SK-N-SH treated with all-trans-retinoic acid at 6 μM for 48 hours (cell line): ENCODE data around the gene UNC13C.
A peak's percentile ranks its signal among the peaks of the same experiment; 100 is the strongest.

Experiments
- ATAC-seq: fragments of 200-7000 bp; cut with Tn5 transposase; 3 replicates; pipeline ENCODE4 v1.9.1; 2020; ENCODE audit warnings: mild to moderate bottlenecking, moderate library complexity
- BACH2 ChIP-seq: fragments of 250-450 bp; sonication (Bioruptor Pico); IDR thresholded peaks from 2 replicates; pipeline ENCODE4 v1.9.0; 2021; ENCODE audit warnings: mild to moderate bottlenecking, borderline replicate concordance
- CSDC2 ChIP-seq: fragments of 250-450 bp; sonication (Bioruptor Pico); IDR thresholded peaks from 2 replicates; pipeline ENCODE4 v1.5.0; 2020; ENCODE audit warnings: mild to moderate bottlenecking, moderate library complexity
- ESRRG ChIP-seq: fragments of 250-450 bp; sonication (Bioruptor Pico); IDR thresholded peaks from 2 replicates; pipeline ENCODE4 v1.6.1; 2021; ENCODE audit warnings: mild to moderate bottlenecking
- GLIS3 ChIP-seq: fragments of 250-450 bp; sonication (Bioruptor Pico); IDR thresholded peaks from 2 replicates; pipeline ENCODE4 v1.5.0; 2020; ENCODE audit warnings: mild to moderate bottlenecking, moderate library complexity
- ISL1 ChIP-seq: fragments of 250-450 bp; sonication (Bioruptor Pico); IDR thresholded peaks from 2 replicates; pipeline ENCODE4 v2.1.2; 2022; ENCODE audit warnings: mild to moderate bottlenecking, moderate library complexity
- OSR1 ChIP-seq: fragments of 250-450 bp; sonication (Bioruptor Pico); IDR thresholded peaks from 2 replicates; pipeline ENCODE4 v1.8.0; 2022; ENCODE audit warnings: moderate library complexity, mild to moderate bottlenecking, inconsistent platforms
- RARB ChIP-seq: fragments of 250-450 bp; sonication (Bioruptor Pico); IDR thresholded peaks from 2 replicates; pipeline ENCODE4 v1.8.0; 2021; ENCODE audit warnings: mild to moderate bottlenecking, moderate library complexity
- SNAI2 ChIP-seq: fragments of 250-450 bp; sonication (Bioruptor Pico); IDR thresholded peaks from 2 replicates; pipeline ENCODE4 v1.5.0; 2020; ENCODE audit warnings: mild to moderate bottlenecking, moderate library complexity
- TCF4 ChIP-seq: fragments of 250-450 bp; sonication (Bioruptor Pico); IDR thresholded peaks from 2 replicates; pipeline ENCODE4 v1.8.0; 2021; ENCODE audit warnings: mild to moderate bottlenecking, moderate library complexity, borderline replicate concordance
- TOX ChIP-seq: fragments of 250-450 bp; sonication (Bioruptor Pico); IDR thresholded peaks from 2 replicates; pipeline ENCODE4 v1.8.0; 2021; ENCODE audit warnings: mild to moderate bottlenecking, moderate library complexity, borderline replicate concordance
- ZC3H10 ChIP-seq: fragments of 250-450 bp; sonication (Bioruptor Pico); IDR thresholded peaks from 2 replicates; pipeline ENCODE4 v1.5.1; 2021; ENCODE audit warnings: mild to moderate bottlenecking, moderate library complexity
- ZFP3 ChIP-seq: fragments of 250-450 bp; sonication (Bioruptor Pico); IDR thresholded peaks from 2 replicates; pipeline ENCODE4 v1.5.0; 2020; ENCODE audit warnings: mild to moderate bottlenecking, moderate library complexity
- ZFP30 ChIP-seq: fragments of 450-650 bp; formaldehyde crosslinking; IDR thresholded peaks from 2 replicates; pipeline ENCODE4 v1.5.0; 2022; ENCODE audit warnings: mild to moderate bottlenecking, moderate library complexity
- ZNF565 ChIP-seq: fragments of 450-650 bp; formaldehyde crosslinking; conservative IDR thresholded peaks from 2 replicates; pipeline ENCODE4 v1.5.0; 2020; ENCODE audit warnings: low read depth, mild to moderate bottlenecking, moderate library complexity
- ZNF70 ChIP-seq: fragments of 450-650 bp; formaldehyde crosslinking; IDR thresholded peaks from 2 replicates; pipeline ENCODE4 v1.5.0; 2020; ENCODE audit warnings: mild to moderate bottlenecking, moderate library complexity
- ZNF8 ChIP-seq: fragments of 450-650 bp; formaldehyde crosslinking; IDR thresholded peaks from 2 replicates; pipeline ENCODE4 v1.5.0; 2020; ENCODE audit warnings: mild to moderate bottlenecking, moderate library complexity
- TF ChIP-seq, protein P1 (sequence below): fragments of 250-450 bp; sonication (Bioruptor Pico); IDR thresholded peaks from 2 replicates; pipeline ENCODE4 v1.8.0; 2020; ENCODE audit warnings: mild to moderate bottlenecking, moderate library complexity, borderline replicate concordance
- TF ChIP-seq, protein P2 (sequence below): fragments of 250-450 bp; sonication (Bioruptor Pico); IDR thresholded peaks from 2 replicates; pipeline ENCODE4 v1.5.0; 2020; ENCODE audit warnings: mild to moderate bottlenecking, moderate library complexity
- TF ChIP-seq, protein P3 (sequence below): fragments of 250-450 bp; sonication (Bioruptor Pico); IDR thresholded peaks from 2 replicates; pipeline ENCODE4 v1.5.1; 2020; ENCODE audit warnings: low read depth, mild to moderate bottlenecking, moderate library complexity
- TF ChIP-seq, protein P4 (sequence below): fragments of 250-450 bp; sonication (Bioruptor Pico); IDR thresholded peaks from 2 replicates; pipeline ENCODE4 v1.8.0; 2021; ENCODE audit warnings: low read depth, mild to moderate bottlenecking, moderate library complexity, borderline replicate concordance

Gene UNC13C

DNA sequence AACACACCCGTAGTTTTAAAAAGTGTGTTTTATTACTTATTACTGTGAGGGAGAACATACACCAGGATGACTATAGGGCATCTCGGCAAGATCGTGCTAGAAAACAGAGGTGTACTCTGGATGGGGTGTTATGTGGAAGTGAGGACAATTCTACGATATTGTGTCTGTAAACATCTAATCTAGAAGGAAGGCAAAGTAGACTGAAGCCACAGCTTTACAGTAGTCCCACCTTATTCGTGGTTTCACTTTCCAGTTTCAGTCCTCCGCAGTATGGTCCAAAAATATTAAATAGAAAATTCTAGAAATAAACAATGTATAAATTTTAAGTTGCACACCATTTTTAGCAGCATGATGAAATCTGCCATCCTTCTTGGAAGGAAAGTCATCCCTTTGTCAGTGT, 277.9 kb downstream of the UNC13C start:
- TF ChIP-seq ZNF70 (no peak), TOX (CRISPR knock-in tag) (no peak), RARB (no peak), CSDC2 (no peak), SNAI2 (CRISPR knock-in tag) (no peak), ISL1 (no peak), ESRRG (no peak), TCF4 (CRISPR knock-in tag) (no peak), ZC3H10 (CRISPR knock-in tag) (no peak)
- TF ChIP-seq, protein P1, sequence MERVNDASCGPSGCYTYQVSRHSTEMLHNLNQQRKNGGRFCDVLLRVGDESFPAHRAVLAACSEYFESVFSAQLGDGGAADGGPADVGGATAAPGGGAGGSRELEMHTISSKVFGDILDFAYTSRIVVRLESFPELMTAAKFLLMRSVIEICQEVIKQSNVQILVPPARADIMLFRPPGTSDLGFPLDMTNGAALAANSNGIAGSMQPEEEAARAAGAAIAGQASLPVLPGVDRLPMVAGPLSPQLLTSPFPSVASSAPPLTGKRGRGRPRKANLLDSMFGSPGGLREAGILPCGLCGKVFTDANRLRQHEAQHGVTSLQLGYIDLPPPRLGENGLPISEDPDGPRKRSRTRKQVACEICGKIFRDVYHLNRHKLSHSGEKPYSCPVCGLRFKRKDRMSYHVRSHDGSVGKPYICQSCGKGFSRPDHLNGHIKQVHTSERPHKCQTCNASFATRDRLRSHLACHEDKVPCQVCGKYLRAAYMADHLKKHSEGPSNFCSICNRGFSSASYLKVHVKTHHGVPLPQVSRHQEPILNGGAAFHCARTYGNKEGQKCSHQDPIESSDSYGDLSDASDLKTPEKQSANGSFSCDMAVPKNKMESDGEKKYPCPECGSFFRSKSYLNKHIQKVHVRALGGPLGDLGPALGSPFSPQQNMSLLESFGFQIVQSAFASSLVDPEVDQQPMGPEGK (CRISPR knock-in tag): no peak
- ATAC-seq: no peak

DNA sequence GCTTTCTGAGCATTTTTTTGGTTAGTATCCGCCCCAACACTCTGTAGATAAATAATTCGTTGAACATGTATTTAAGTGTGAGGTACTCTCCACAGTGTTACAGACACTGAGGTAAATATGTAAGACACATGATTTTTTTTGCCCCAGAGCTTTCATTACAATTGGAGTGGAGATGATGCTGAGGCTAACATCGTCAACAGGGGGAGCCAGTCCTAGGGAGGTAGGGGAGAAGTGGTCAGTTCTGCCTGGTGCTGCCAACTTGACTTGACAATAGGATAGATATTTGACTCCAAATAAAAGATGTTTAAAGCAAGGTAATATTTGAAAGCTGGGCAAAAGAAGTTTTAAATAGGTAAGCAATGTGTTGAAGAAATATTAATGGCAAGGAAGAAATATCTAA, 295.7 kb downstream of the UNC13C start:
- TF ChIP-seq ZFP3 (CRISPR knock-in tag) (no peak), SNAI2 (CRISPR knock-in tag) (no peak), GLIS3 (no peak), ZNF70 (no peak), ZNF8 (no peak), CSDC2 (no peak), ZNF565 (CRISPR knock-in tag) (no peak), ISL1 (no peak), OSR1 (CRISPR knock-in tag) (no peak)
- TF ChIP-seq, protein P2, sequence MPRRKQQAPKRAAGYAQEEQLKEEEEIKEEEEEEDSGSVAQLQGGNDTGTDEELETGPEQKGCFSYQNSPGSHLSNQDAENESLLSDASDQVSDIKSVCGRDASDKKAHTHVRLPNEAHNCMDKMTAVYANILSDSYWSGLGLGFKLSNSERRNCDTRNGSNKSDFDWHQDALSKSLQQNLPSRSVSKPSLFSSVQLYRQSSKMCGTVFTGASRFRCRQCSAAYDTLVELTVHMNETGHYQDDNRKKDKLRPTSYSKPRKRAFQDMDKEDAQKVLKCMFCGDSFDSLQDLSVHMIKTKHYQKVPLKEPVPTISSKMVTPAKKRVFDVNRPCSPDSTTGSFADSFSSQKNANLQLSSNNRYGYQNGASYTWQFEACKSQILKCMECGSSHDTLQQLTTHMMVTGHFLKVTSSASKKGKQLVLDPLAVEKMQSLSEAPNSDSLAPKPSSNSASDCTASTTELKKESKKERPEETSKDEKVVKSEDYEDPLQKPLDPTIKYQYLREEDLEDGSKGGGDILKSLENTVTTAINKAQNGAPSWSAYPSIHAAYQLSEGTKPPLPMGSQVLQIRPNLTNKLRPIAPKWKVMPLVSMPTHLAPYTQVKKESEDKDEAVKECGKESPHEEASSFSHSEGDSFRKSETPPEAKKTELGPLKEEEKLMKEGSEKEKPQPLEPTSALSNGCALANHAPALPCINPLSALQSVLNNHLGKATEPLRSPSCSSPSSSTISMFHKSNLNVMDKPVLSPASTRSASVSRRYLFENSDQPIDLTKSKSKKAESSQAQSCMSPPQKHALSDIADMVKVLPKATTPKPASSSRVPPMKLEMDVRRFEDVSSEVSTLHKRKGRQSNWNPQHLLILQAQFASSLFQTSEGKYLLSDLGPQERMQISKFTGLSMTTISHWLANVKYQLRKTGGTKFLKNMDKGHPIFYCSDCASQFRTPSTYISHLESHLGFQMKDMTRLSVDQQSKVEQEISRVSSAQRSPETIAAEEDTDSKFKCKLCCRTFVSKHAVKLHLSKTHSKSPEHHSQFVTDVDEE: no peak
- TF ChIP-seq, protein P3, sequence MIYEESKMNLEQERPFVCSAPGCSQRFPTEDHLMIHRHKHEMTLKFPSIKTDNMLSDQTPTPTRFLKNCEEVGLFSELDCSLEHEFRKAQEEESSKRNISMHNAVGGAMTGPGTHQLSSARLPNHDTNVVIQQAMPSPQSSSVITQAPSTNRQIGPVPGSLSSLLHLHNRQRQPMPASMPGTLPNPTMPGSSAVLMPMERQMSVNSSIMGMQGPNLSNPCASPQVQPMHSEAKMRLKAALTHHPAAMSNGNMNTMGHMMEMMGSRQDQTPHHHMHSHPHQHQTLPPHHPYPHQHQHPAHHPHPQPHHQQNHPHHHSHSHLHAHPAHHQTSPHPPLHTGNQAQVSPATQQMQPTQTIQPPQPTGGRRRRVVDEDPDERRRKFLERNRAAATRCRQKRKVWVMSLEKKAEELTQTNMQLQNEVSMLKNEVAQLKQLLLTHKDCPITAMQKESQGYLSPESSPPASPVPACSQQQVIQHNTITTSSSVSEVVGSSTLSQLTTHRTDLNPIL: no peak
- ATAC-seq: peak; percentile 30; the same call in 1 of the 3 replicates

DNA sequence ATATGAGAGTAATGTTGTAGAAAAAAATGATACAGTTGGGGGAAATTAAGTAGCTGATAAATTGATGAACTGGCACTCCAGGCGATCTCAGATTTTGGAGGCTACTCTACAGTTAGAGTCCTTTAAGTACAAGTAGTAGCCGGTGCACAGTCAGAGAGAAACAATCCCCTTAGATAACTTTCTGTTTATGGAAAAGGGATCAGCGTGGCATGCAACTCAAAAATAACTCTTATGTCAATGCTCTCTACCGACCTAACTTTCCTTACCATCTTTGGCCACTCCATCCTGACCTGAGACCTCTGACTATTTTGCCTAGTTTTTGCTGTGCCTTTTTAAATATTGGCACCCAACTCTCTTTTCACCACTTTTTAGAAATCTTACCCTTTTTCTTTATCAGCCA, 299.6 kb downstream of the UNC13C start:
- no peak for ATAC-seq
- no peak for TF ChIP-seq ESRRG
- TF ChIP-seq GLIS3: no peak
- no peak for TF ChIP-seq ZFP30 (CRISPR knock-in tag)
- TF ChIP-seq ZNF565 (CRISPR knock-in tag): no peak

DNA sequence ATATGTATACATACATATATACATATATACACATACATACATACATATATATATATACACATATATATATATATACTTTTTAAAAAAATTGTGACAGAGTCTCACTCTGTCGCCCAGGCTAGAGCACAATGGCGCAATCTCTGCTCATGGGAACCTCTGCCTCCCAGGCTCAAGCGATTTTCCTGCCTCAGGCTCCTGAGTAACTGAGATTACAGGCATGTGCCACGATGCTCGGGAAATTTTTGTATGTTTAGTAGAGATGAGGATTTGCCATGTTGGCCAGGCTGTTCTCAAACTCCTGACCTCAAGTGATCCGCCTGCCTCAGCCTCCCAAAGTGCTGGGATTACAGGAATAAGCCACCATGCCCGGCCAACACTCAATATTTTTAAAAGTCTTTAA, 302.5 kb downstream of the UNC13C start:
- no peak for ATAC-seq
- no peak for TF ChIP-seq TOX (CRISPR knock-in tag)
- TF ChIP-seq, protein P4, sequence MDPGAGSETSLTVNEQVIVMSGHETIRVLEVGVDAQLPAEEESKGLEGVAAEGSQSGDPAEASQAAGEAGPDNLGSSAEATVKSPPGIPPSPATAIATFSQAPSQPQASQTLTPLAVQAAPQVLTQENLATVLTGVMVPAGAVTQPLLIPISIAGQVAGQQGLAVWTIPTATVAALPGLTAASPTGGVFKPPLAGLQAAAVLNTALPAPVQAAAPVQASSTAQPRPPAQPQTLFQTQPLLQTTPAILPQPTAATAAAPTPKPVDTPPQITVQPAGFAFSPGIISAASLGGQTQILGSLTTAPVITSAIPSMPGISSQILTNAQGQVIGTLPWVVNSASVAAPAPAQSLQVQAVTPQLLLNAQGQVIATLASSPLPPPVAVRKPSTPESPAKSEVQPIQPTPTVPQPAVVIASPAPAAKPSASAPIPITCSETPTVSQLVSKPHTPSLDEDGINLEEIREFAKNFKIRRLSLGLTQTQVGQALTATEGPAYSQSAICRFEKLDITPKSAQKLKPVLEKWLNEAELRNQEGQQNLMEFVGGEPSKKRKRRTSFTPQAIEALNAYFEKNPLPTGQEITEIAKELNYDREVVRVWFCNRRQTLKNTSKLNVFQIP (CRISPR knock-in tag): no peak
- no peak for TF ChIP-seq ESRRG
- TF ChIP-seq, all 23 proteins: peak for 0

DNA sequence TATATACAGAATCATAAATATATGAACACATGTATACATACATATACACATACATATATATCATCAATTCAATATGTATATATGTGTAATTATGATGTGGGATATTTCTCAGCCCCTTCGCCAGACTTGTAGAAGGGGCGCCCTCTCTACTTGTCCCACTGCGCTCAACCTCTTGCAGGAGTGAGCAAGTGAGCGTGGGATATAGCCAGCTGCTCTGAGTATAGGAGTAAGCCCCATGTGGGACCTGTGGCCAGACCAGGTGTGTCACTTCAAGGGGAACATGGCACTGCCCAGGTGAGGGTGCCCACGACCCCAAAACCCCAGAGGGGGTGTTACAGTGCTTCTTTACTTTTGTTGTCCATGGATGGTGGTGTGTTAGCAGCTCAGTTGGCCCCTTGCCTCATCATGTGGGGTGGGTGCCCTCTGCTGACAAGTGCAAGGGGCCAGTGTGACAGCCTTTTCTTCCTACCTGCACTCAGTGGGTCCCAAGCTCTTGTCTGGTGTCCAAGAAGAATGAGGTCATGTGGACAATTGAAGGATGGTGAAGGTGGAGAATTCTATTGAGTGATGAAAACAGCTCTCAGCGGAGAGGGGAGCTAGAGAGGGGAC, 304.1 kb downstream of the UNC13C start:
- TF ChIP-seq CSDC2 (no peak), BACH2 (CRISPR knock-in tag) (no peak), OSR1 (CRISPR knock-in tag) (no peak), RARB (no peak)
- ATAC-seq: no peak
